Keratinocyte (primary cell): ENCODE results near the gene DIP2C. TPM values are rescaled to one million over a fixed set of nuclear protein-coding genes. Genes with fewer than 3 reads are reported as not detected.
"Not testable (repeated sequence)": the region's sequence is repeated elsewhere in the genome, so short reads cannot be mapped to it uniquely, and the experiment has no call there.

Experiments used
- DNase-seq: peaks from one replicate; pipeline ENCODE4 v3.0.0-alpha.2; 2011; ENCODE audit warnings: low read depth, missing footprints, low spot score
- FAIRE-seq: peaks from 2 replicates; lab custom pipeline; 2011; peaks lifted over from hg19 to GRCh38; lab: Jason Lieb, UNC
- H2AFZ ChIP-seq: 2 replicates; pipeline ENCODE4 v1.6.0; 2012; ENCODE audit warnings: low read length, control low read depth, inconsistent platforms; ENCODE audit not compliant: control insufficient read depth
- H3K27ac ChIP-seq: 2 replicates; pipeline ENCODE4 v1.5.1; 2011; ENCODE audit warnings: low read length; ENCODE audit not compliant: control insufficient read depth, insufficient read depth
- H3K27me3 ChIP-seq: 3 replicates; pipeline ENCODE4 v1.6.0; 2011; ENCODE audit warnings: low read length; ENCODE audit not compliant: control insufficient read depth, insufficient read depth; ENCODE audit errors: extremely low read depth
- H3K36me3 ChIP-seq, 2 experiments: 2 replicates in 1 of 2; 3 replicates in 1 of 2; pipeline ENCODE4 v1.5.1; 2011; ENCODE audit warnings: low read length in 2 of 2, mild to moderate bottlenecking in 1 of 2; ENCODE audit not compliant: control insufficient read depth in 2 of 2, insufficient read depth in 2 of 2; ENCODE audit errors: extremely low read depth in 1 of 2
- H3K4me1 ChIP-seq: 3 replicates; pipeline ENCODE4 v1.5.1; 2011; ENCODE audit warnings: low read length; ENCODE audit not compliant: control insufficient read depth, insufficient read depth; ENCODE audit errors: extremely low read depth
- H3K4me2 ChIP-seq: 3 replicates; pipeline ENCODE4 v1.6.0; 2011; ENCODE audit warnings: low read depth, low read length; ENCODE audit not compliant: control insufficient read depth, insufficient read depth; ENCODE audit errors: extremely low read depth
- H3K4me3 ChIP-seq, 3 experiments: fragments of 200-600 bp in 1 of 3; sonication (generic) in 1 of 3; 2 replicates in 2 of 3; 3 replicates in 1 of 3; pipeline ENCODE4 v1.5.1; 2011 to 2016; ENCODE audit warnings: low read length in 3 of 3, mild to moderate bottlenecking in 3 of 3, control low read depth in 2 of 3, inconsistent platforms in 1 of 3, low read depth in 1 of 3, mixed read lengths in 1 of 3, mixed run types in 1 of 3, moderate library complexity in 1 of 3; ENCODE audit not compliant: control insufficient read depth in 2 of 3, insufficient read depth in 2 of 3; ENCODE audit errors: extremely low read depth in 1 of 3
- H3K79me2 ChIP-seq: 2 replicates; pipeline ENCODE4 v1.6.0; 2012; ENCODE audit warnings: low read length; ENCODE audit not compliant: control insufficient read depth, insufficient read depth
- H3K9ac ChIP-seq: 3 replicates; pipeline ENCODE4 v1.6.0; 2011; ENCODE audit warnings: low read length; ENCODE audit not compliant: control insufficient read depth, insufficient read depth; ENCODE audit errors: extremely low read depth
- H3K9me1 ChIP-seq: 3 replicates; pipeline ENCODE4 v1.6.0; 2011; ENCODE audit warnings: low read length; ENCODE audit not compliant: control insufficient read depth, insufficient read depth; ENCODE audit errors: extremely low read depth
- H3K9me3 ChIP-seq: 2 replicates; pipeline ENCODE4 v1.5.1; 2012; ENCODE audit warnings: low read depth, low read length; ENCODE audit not compliant: control insufficient read depth
- H4K20me1 ChIP-seq: 3 replicates; pipeline ENCODE4 v1.6.0; 2011; ENCODE audit warnings: low read length; ENCODE audit not compliant: control insufficient read depth, insufficient read depth; ENCODE audit errors: extremely low read depth
- CTCF ChIP-seq, 3 experiments: IDR thresholded peaks in 1 of 3; conservative IDR thresholded peaks in 1 of 3; optimal IDR thresholded peaks in 1 of 3; 2 replicates in 2 of 3; 3 replicates in 1 of 3; pipeline versions ENCODE3 to v1.5.1; 2011; ENCODE audit warnings: low read length in 3 of 3, mild to moderate bottlenecking in 3 of 3, moderate library complexity in 2 of 3, control low read depth in 1 of 3, inconsistent platforms in 1 of 3; ENCODE audit not compliant: insufficient read depth in 2 of 3; ENCODE audit errors: extremely low read depth in 1 of 3
- EZH2 ChIP-seq: IDR thresholded peaks from one replicate; pipeline ENCODE4 v1.6.1; 2012; ENCODE audit warnings: inconsistent platforms, mild to moderate bottlenecking, low read length, moderate library complexity
- dilution Hi-C: fragments of 300-500 bp; cut with MboI; formaldehyde crosslinking; loops from one replicate; pipeline ENCODE4 v1.7.0; 2020; ENCODE audit warnings: low sequenced_read_pairs; ENCODE audit not compliant: extremely low pct_ligation_motif_present
- polyA plus RNA-seq, 5 experiments: library from polyadenylated mRNA; depleted of rRNA in 3 of 5; stranded (reverse) in 3 of 5; stranded (forward) in 1 of 5; unstranded in 1 of 5; fragments of >200 nt; gene quantifications; 1 replicate in 1 of 5; 2 replicates in 3 of 5; 3 replicates in 1 of 5; pipeline versions ENCODE4 v1.2.1 to v1.2.3, GENCODE V29; 2011 to 2012; ENCODE audit warnings: missing spikeins in 2 of 5, low read depth in 1 of 5, low replicate concordance in 1 of 5

The DIP2C gene
- polyA plus RNA-seq, 1 donor (not counting 4 experiments of a cell fraction or from before 2014, with no cell fraction given): 1.3 TPM

- Histone ChIP-seq H3K27me3 (no peaks in the 10 kb centered on the region), H3K9ac (no peak overlapping the region), H4K20me1 (no peaks in the 10 kb centered on the region), H3K9me3 (no peaks in the 10 kb centered on the region), H3K4me3 (no peak overlapping the region), H3K4me1 (no peaks in the 10 kb centered on the region), H3K36me3 (no peaks in the 10 kb centered on the region), H3K4me2 (no peak overlapping the region), H3K27ac (no peak overlapping the region), H3K9me1 (no peaks in the 10 kb centered on the region), H3K79me2 (no peaks in the 10 kb centered on the region), H2AFZ (no peak overlapping the region)
- no peak for FAIRE-seq
- TF ChIP-seq EZH2 (no peak), CTCF (optimal IDR thresholded peaks at IDR 0.05 in 1 of 3, IDR thresholded peaks at IDR 0.05 in 1 of 3, conservative IDR thresholded peaks at IDR 0.05 in 1 of 3; ENCODE audit: extremely low read depth in 1 of 3, insufficient read depth in 2 of 3, low read length in 3 of 3) (no peak)
- dilution Hi-C loops: no loop called here
- DNase-seq: no peak
Measured at GRCh38 chr10:586151-586550, 103.3 kb downstream of the DIP2C start.

GRCh38 chr10:585502-585901 is 104.0 kb downstream of the DIP2C start:
- H3K27me3 ChIP-seq: no peaks in the 10 kb centered on the region
- H4K20me1 ChIP-seq: no peaks in the 10 kb centered on the region
- H3K4me2 ChIP-seq: no peak overlapping the region
- DNase-seq (no peak), FAIRE-seq (no peak)
- no peaks in the 10 kb centered on the region for H3K79me2 ChIP-seq
- H3K4me1 ChIP-seq: no peaks in the 10 kb centered on the region
- H3K9me1 ChIP-seq: no peaks in the 10 kb centered on the region
- TF ChIP-seq EZH2 (no peak), CTCF (optimal IDR thresholded peaks at IDR 0.05 in 1 of 3, IDR thresholded peaks at IDR 0.05 in 1 of 3, conservative IDR thresholded peaks at IDR 0.05 in 1 of 3; ENCODE audit: extremely low read depth in 1 of 3, insufficient read depth in 2 of 3, low read length in 3 of 3) (no peak)
- dilution Hi-C loops: no loop called here
- no peaks in the 10 kb centered on the region for H3K9me3 ChIP-seq
- H2AFZ ChIP-seq: no peak overlapping the region
- no peak overlapping the region for H3K4me3 ChIP-seq
- no peaks in the 10 kb centered on the region for H3K36me3 ChIP-seq
- H3K27ac ChIP-seq: no peak overlapping the region
- no peak overlapping the region for H3K9ac ChIP-seq

GRCh38 chr10:584497-585290 is 104.8 kb downstream of the DIP2C start:
- H3K36me3 ChIP-seq, H3K27me3 ChIP-seq, dilution Hi-C loops, H3K4me3 ChIP-seq, H2AFZ ChIP-seq, H3K9me3 ChIP-seq, H3K79me2 ChIP-seq, H3K4me1 ChIP-seq, H3K9ac ChIP-seq, H3K27ac ChIP-seq, FAIRE-seq, H3K4me2 ChIP-seq, H3K9me1 ChIP-seq, DNase-seq, H4K20me1 ChIP-seq: not testable (repeated sequence)
